HG03354 (cell line): Measurements from ENCODE around the gene BCAP29.
"Not testable (repeated sequence)": the region's sequence is repeated elsewhere in the genome, so short reads cannot be mapped to it uniquely, and the experiment has no call there.

Source experiments
- ATAC-seq: cut with Tn5 transposase; IDR thresholded peaks from one replicate; pipeline ENCODE4 v1.9.1; 2021; ENCODE audit warnings: mild to moderate bottlenecking; ENCODE audit not compliant: unreplicated experiment, poor library complexity, severe bottlenecking

Gene BCAP29

GRCh38 chr7:107613948-107614347 is 33.9 kb downstream of the BCAP29 start:
- no peak for ATAC-seq

- no peak for ATAC-seq
Observed at GRCh38 chr7:107614425-107614824, 34.4 kb downstream of the BCAP29 start.

GRCh38 chr7:107615910-107616680 is 36.0 kb downstream of the BCAP29 start:
- no peak for ATAC-seq

- ATAC-seq: peak; percentile 76
Observed at GRCh38 chr7:107622429-107622828, 42.4 kb downstream of the BCAP29 start.

- no peak for ATAC-seq
Observed at GRCh38 chr7:107622894-107623293, 42.8 kb downstream of the BCAP29 start.

GRCh38 chr7:107627002-107627401 is 47.0 kb downstream of the BCAP29 start:
- no peak for ATAC-seq

GRCh38 chr7:107628461-107629064 is 48.5 kb downstream of the BCAP29 start:
- no peak for ATAC-seq

GRCh38 chr7:107630342-107630741 is 50.3 kb downstream of the BCAP29 start:
- no peak for ATAC-seq

GRCh38 chr7:107631588-107632491 is 51.8 kb downstream of the BCAP29 start:
- ATAC-seq: no peak

- ATAC-seq: no peak
Observed at GRCh38 chr7:107632492-107632865, 52.4 kb downstream of the BCAP29 start.

- ATAC-seq: peak; percentile 96
Observed at GRCh38 chr7:107638594-107638993, 58.5 kb downstream of the BCAP29 start.

GRCh38 chr7:107639070-107639469 is 59.0 kb downstream of the BCAP29 start:
- ATAC-seq: not testable (repeated sequence)

GRCh38 chr7:107641676-107642075 is 61.6 kb downstream of the BCAP29 start:
- ATAC-seq: no peak

- no peak for ATAC-seq
Observed at GRCh38 chr7:107642501-107642900, 62.5 kb downstream of the BCAP29 start.

GRCh38 chr7:107643407-107643806 is 63.4 kb downstream of the BCAP29 start:
- no peak for ATAC-seq

GRCh38 chr7:107643938-107644308 is 63.9 kb downstream of the BCAP29 start:
- ATAC-seq: no peak

- no peak for ATAC-seq
Observed at GRCh38 chr7:107644309-107644974, 64.4 kb downstream of the BCAP29 start.

- no peak for ATAC-seq
Observed at GRCh38 chr7:107652642-107653041, 72.6 kb downstream of the BCAP29 start.

GRCh38 chr7:107658467-107658866 is 78.4 kb downstream of the BCAP29 start:
- no peak for ATAC-seq

- peak; percentile 53 for ATAC-seq
Observed at GRCh38 chr7:107659666-107660065, 79.6 kb downstream of the BCAP29 start.
